HG03064 (cell line): ENCODE results near the gene ZNF318.
"Not testable (repeated sequence)": the region's sequence is repeated elsewhere in the genome, so short reads cannot be mapped to it uniquely, and the experiment has no call there.

Experiments
- ATAC-seq: cut with Tn5 transposase; IDR thresholded peaks from one replicate; pipeline ENCODE4 v1.9.1; 2021; ENCODE audit warnings: low read depth; ENCODE audit not compliant: unreplicated experiment

Gene ZNF318

DNA sequence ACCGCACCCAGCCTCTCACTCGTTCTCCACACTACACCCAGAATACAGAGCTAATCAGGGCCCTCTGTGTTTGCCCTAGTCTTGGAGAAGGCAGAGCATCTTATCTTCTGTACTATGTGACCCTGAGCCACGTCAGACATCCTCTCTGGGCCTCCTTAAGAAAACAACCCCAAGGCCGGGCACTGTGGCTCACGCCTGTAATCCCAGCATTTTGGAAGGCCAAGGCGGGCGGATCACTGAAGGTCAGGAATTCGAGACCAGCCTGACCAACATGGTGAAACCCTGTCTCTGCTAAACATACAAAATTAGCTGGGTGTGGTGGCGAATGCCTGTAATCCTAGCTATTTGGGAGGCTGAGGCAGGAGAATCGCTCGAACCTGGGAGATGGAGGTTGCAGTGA lies 66.4 kb downstream of the ZNF318 start:
- ATAC-seq = not testable (repeated sequence)

DNA sequence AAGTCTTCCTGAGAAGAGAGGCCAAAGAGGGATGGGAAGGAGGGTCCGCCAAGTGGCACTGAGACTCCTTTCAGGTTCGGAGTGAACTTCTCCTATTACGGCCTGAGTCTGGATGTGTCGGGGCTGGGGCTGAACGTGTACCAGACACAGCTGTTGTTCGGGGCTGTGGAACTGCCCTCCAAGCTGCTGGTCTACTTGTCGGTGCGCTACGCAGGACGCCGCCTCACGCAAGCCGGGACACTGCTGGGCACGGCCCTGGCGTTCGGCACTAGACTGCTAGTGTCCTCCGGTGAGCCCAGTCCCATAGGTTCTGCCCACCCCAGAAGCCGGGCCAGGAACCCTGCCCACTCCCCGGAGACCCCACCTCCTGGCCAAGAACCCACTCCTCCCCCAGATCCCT lies 67.3 kb downstream of the ZNF318 start:
- ATAC-seq = no peak

GRCh38 chr6:43301081-43301870 lies 68.2 kb downstream of the ZNF318 start:
- no peak for ATAC-seq

GRCh38 chr6:43299338-43300293 lies 69.8 kb downstream of the ZNF318 start:
- no peak for ATAC-seq

DNA sequence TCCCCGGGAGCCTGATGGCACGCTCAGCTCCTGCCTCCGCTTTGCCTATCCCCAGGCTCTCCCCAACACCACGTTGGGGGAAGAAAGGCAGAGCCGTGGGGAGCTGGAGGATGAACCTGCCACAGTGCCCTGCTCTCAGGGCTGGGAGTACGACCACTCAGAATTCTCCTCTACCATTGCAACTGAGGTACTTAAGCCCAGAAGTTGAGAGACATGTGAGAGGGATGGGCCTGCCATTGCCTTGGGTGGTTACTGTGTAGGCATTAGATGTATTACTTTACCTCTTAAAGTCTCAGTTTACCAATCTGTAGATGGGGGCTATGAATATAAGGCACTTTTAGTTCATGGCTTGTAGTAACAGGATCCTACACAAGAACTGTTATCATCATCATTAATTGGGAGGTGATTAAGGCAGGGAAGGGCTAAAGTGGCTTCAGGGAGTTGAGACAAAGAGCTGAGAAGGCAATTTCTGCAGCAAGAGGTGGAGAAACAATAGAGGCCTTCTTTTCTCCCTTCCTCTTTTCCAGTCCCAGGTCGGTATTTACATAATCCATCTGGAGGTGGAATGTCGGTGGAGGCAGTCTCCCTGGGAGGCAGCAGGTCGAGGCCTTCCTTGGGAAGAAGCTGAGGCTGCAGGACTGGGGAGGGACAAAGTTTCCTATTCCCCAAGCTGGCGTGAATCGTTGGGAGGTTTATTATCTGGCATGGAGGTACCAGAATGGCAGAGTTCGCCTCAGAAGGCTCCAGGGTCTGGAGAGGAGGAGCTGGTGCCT lies 70.7 kb downstream of the ZNF318 start:
- no peak for ATAC-seq

- ATAC-seq = no peak
These were observed 71.5 kb downstream of the ZNF318 start, which contains the start of gene SLC22A7 for GRCh38 chr6:43297644-43298564. Gene SLC22A7, plus strand, starts transcription at chr6:43298260. Its CDS starts 99 bp downstream, at chr6:43298359.

DNA sequence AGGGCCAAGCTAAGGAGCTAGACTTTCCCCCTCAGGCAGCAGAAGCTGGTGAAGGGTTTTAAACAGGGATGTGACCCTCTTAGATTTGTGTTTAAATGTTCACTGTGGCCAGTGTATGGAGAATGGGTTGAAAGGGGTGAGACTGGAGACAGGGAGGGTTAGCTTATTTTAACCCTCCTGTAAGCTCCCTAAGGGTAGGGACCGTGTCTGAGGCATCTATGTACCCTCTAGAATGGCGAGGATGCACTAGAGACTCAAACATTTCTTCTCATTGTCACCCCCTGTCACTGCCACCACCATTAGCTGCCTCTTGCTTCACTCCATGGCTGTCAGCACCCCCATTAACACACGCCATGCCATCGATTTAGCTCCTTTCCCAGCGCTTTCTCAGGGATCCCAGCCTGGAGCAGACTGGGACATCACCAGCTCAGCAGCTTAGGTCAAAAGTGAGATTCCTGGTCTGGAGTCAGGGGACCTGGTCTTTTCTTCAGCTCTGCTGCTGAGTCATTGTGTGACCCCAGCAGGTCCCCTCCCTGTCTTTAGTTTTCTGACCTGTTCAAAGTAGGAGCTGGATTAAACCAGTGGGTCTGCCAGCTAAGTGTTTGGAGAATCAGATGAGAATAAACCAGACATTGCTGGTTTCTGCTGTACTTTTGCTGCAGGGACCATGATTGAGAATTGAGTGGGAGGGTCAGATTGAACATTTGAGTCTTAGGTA lies 72.5 kb downstream of the ZNF318 start:
- ATAC-seq = no peak

- ATAC-seq = no peak
These were observed 74.0 kb downstream of the ZNF318 start for GRCh38 chr6:43295456-43295855.

DNA sequence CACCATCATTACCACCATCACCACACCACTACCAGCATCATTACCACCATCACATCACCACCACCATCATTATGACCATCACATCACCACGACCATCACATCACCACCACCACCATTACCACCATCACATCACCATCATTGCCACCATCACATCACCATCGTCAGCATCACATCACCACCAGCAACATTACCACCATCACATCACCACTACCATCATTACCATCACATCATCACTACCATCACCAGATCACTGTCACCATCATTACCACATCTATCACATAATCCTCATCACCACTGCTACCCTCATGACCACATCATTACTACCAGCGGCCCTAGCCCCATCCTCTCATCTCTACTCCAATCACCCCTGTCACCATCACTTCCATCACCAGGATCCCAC lies 74.9 kb downstream of the ZNF318 start:
- ATAC-seq = no peak

GRCh38 chr6:43293698-43294097 lies 75.7 kb downstream of the ZNF318 start:
- no peak for ATAC-seq

- ATAC-seq = no peak
These were observed 76.6 kb downstream of the ZNF318 start for GRCh38 chr6:43292763-43293318.

DNA sequence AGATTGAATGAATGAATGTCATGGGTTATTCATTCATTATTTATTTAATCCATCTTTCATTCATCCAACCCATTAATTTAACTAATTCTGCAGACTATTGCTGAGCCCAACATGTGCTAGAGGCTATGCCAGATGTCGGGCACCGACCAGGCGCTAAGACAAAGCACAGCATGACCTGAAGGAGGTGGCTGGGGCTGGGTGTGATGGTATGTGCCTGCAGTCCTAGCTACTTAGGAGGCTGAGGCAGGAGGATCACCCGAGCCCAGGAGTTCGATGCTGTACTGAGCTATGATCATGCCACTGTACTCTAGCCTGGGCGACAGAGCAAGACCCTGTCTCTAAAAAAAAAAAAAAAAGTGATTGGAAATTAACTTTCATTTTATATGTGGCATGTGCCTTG lies 77.1 kb downstream of the ZNF318 start:
- ATAC-seq = no peak

DNA sequence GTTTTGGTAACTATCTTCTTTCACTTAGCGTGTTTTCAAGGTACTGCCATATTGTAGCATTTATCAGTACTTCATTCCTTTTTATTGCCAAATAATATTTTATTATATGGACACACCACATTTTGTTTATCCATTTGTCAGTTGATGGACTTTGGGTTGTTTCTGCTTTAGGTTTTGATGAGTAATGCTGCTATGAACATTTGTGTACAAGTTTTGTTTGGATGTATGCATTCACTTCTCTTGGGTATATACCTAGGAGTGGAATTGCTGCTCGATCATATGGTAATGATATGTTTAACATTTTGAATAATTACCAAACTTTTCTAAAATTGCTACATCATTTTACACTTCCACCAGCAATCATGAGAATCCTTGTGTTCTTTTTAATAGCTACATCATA lies 77.7 kb downstream of the ZNF318 start:
- ATAC-seq = no peak

DNA sequence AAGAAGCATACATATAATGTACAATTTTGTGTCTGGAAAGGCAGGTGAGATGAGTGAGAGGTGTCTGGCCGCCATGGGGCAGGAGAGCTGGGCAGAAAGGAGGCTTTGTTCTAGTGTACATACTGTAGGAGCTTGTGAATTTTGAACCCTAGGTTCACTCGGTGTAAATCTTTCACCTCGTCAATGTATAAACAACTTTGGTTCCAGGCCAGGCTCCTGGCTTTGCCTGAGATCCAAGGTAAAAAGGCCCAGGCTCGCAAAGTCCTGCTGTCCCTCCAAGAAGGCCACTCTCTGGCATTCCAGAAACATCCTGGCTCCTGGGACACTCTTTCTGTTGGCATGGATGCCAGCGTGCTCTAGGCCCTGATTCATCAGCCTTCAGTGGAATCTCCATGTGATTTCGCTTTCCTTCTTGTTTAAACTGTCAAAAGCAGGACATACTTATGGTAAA lies 78.5 kb downstream of the ZNF318 start:
- no peak for ATAC-seq

- ATAC-seq = no peak
These were observed 79.0 kb downstream of the ZNF318 start for GRCh38 chr6:43290339-43290904.

DNA sequence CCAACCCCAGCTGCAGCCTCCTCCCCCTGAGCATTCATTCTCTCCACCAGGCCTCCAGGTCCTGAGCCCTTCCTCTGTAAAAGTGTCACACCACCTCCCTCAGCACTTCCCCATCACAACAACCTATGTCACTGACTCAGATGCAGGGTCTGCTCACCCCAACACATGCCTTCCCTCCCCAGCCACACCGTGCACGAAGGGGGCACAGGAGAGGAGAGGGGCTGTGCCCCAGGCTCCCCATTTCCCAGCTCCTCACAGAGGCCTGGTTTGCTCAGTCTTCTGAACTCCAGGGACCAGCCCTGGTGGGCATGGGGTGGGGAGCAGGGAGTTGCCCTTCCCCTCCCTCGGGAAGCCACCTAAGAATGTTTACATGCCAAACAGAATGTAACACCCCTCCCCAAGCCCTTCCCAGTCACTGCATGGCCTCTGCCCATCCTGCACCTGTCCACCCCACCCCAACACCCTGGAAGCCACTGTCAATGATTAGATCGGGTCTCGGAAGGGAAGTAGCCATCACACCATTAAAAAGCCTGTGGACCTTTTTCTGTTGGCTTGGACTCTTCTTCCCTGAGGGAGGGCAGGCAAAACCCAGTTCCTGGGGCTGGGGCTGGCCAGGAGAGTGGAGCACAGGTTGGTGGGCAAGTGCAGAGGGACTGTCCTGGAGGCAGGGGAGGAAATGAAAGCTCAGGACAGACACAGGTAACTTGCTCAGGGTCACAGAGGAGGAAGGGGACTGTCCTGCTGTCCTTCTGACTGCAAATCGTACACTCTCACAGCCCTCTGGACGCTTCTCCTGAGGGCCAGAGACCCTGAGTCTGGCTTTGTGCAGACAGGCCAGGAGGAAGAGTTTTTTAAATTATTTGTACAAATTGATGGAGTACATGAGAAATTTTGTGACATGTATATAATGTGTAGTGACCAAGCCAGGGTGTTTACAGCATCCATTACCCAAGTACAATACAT lies 81.4 kb downstream of the ZNF318 start:
- ATAC-seq = no peak
